ENCODE measurements around the gene NT5C3A.

- TF ChIP-seq EZH2phosphoT487 (IDR thresholded peaks at IDR 0.05; ENCODE audit: borderline replicate concordance) (no peak), CTCF (conservative IDR thresholded peaks at IDR 0.05; ENCODE audit: low read length) (peak; percentile 77)
Observed at GRCh38 chr7:33107136-33108066, 44.8 kb upstream of the NT5C3A start.
